PC-9 (cell line): Measurements from ENCODE around the gene LCN9.

Experiments
- CTCF ChIP-seq: fragments of 200-600 bp; sonication (generic); conservative IDR thresholded peaks from 2 replicates; pipeline ENCODE4 v1.6.1; 2017; ENCODE audit warnings: mixed run types, antibody characterized with exemption, mild to moderate bottlenecking, moderate library complexity
- EZH2 ChIP-seq: fragments of 200-600 bp; sonication (generic); IDR thresholded peaks from 2 replicates; pipeline ENCODE4 v1.8.0; 2017; ENCODE audit warnings: antibody characterized with exemption, low read depth

- TF ChIP-seq EZH2 (no peak), CTCF (no peak)
These were observed 31.9 kb downstream of the LCN9 start for GRCh38 chr9:135695036-135695435.
